HPDE6-E6E7 (cell line): Measurements from ENCODE around the gene SEC23IP.
A peak's percentile ranks its signal among the peaks of the same experiment; 100 is the strongest.
"Not testable (repeated sequence)": the region's sequence is repeated elsewhere in the genome, so short reads cannot be mapped to it uniquely, and the experiment has no call there.

Experiments
- DNase-seq: peaks from one replicate; pipeline ENCODE4 v3.0.0; 2011; ENCODE audit warnings: missing footprints; ENCODE audit errors: extremely low spot score

Gene SEC23IP

DNA sequence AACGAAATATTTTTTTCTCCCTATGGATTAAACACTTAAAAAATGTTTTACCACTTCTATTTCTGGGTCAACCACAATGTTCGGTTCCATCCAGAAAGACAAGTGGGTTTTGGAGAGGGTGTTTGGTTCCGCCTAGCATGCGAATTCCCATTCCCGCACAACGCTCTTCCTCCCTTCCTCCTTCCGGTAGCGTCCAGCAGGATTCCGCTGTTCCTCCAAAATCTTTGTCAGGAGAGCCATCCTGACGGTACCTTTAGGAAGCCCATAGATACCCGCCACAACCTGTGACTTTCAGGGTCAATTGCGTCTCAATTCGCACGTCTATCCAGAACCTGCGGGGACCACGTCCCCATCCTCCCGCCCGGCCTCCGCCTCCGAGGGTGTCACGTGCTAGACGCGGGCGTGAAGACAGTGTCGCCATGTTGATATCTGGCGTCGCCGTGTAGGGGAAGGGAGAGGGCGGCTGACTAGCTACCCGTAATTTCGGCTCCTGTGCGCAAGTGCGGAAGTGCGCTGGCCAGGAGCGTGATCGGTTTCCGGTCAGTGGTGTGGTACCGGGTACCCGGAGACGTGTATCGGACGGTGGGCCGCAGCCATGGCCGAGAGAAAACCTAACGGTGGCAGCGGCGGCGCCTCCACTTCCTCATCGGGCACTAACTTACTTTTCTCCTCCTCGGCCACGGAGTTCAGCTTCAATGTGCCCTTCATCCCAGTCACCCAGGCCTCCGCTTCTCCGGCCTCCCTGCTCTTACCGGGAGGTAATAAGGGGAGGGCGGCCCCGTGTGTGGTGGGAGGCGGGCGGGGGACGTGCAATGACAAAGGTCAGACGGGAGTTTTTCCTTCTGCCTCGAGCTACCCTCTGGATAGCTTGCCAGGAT lies at the start of gene SEC23IP:
SEC23IP (plus strand) TSS at position 543 of the 878 bp plus-strand sequence; CDS start at position 596, 53 bp downstream.
- DNase-seq = peak; percentile 91

DNA sequence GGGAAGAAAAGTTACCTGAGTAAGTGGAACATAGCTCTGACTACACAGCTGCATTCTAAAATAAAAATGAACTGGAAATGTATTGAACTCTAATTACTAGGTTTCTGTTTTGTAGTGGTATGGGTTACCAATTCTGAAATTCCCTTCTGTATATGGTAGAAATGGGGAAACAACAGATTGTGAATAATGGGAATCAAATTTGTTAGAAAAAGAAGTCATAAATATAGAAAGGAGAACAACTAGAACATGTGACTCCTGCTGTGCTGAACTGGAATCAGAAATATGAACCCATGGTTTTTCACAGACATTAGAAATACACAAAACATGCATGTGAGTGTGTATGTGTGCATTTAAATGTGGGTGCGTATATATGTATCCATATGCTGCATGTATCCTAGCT lies 46.9 kb upstream of the SEC23IP start:
- no peak for DNase-seq

DNA sequence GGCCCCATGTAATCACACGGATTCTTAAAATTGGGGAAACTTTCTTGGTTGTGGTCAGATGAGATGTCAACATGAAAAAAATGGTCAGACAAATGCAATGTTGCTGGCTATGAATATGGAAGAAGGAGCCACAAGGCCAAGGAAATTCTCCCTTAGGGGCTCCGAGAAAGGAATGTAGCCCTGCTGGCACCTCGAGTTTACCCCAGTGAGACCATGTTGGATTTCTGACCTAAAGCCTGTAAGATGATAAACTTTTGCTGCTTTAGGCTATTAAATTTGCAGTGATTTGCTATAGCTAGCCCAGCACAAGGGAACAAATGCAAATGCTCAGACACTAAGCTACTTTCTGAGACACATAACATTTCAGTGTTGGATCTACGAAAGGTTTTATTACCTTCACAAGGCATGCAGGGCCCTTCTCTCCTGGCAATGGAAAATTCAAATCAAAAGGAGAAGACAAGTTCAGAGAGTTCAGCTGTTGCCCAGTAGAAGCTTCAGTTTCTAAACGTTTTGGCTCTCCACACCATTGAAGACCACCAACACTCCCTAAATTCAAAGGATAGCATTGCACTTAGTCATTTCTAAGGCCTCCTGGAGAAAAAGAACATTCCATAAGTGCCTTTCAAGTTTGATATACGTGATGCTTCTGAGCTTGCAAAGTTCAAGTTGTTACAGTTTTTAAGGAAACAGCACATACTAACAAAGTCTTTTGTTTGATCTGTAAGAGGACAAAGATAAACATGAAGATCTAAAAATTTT lies 43.3 kb upstream of the SEC23IP start:
- DNase-seq = no peak

GRCh38 chr10:119849944-119850343 lies 42.6 kb upstream of the SEC23IP start:
- DNase-seq = no peak

DNA sequence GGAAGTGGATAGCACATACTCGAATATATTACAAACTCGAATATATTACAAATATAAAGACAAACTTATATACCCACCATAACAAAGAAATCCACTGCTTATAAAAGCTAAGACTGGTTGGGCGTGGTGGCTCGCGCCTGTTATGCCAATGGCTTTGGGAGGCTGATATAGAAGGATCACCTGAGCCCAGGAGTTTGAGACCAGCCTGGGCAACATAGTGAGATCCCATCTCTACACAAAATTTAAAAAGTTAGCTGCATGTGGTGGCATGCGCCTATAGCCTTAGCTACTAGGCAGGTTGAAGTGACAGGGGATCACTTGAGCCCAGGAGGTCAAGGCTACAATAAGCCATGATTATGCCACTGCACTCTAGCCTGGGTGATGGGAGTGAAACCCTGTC lies 40.3 kb upstream of the SEC23IP start:
- DNase-seq = no peak

DNA sequence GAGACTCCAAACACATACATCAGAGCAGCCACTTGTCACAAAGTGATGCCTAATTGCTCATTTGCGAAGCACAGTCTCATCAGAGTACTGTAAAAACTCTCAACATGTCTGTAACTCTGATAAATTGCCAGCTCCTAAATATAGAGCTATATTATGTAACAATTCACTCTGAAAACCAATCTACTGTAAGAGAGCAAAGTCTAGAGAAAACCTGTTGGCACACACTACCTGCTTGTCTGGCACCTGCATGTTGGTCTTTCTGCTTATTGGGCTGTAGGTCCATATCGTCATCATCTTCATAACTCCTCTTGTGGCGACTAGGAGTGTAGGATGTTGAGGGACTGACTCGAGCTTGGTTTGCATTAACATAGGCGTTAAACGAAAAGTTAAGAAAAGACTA lies 39.7 kb upstream of the SEC23IP start:
- no peak for DNase-seq

DNA sequence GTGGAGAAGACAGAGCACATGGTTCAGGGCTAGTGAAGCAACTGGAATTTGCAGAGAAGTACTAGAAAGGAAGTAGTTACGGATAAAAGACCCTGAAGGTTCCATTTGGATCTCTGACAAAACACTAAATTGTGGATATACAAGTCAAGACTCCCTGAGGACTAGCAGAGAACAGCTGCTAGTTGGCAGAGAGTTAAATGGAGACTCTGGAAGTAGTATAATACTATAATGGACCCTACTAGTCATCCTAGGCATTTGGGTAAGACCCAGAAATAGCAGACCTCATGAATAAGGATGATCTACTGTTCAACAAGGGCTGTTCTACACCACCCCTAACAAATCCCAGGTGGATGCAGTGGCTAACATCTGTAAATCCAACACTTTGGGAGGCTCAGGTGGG lies 39.0 kb upstream of the SEC23IP start:
- DNase-seq = no peak

- no peak for DNase-seq
Observed at GRCh38 chr10:119858063-119858462, 34.5 kb upstream of the SEC23IP start.

DNA sequence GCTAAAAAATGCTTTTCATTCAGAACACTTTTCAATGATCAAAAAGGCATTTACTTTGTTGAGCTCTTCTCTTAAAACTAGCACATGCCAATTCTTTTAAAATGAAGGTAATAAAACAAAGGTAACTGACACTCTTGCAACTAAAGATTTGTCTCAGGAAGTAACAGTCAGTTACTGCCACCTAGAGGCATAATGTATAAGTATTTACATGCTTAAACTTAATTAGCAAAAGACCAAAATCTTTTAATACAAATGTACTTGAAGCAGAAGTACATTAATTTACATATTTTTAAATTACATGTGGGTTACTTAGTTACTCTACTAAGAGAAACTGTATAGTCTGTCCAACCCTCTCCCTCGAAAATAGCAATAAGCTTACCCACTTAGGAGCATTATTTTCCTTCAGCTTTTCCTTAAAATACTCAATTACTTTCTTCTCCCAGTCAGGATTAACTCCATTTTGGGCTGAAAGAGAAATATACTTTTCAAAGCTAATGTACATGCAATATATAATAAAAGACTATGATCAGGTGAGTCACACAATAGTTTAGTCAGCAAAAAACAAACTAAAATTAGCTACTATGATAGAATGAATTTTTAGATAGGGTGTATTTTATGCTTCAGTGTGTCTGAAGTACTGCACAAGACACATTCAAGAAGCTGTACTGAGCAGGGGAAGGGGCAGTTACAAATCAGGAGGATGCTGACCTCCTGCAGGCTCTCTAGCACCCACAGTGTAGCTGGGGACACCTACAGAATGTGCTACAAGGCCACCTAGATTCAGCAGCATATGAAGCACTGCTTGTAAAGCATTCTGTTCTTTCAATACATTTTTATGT lies 32.9 kb upstream of the SEC23IP start:
- no peak for DNase-seq

DNA sequence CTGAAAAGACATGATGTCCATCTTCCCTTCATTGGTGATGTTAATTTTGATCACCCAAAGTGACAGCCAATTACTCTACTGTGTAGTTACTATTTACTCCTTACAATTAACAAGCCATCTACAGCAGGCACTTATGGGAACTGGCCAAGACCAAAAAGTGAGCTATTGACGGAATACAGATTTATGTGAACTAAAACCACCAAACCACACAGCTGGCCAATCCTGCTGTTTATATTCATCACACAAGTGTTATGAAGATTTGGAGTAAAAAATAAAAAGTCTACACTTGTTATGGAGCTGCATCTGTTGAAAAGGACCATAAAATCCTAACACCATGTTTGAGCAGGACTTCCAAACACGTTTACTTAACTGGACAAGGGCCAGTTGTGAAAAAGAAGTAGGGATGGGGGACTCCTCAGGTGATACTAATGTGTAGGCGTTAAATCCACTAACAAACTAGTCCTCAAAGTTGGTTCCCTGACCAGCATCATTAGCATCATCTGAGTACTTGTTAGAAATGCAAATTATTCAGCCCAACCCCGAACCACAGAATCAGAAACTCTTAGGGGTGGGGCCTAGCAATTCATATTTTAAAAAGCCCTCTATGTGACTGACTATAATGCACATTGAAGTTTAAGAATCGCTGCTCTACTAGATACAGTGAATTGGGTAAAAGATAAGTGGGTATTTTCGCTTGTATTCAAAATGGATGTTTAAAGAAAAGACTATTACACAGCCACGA lies 31.5 kb upstream of the SEC23IP start:
- DNase-seq = no peak

GRCh38 chr10:119862524-119862923 lies 30.0 kb upstream of the SEC23IP start:
- DNase-seq = no peak

DNA sequence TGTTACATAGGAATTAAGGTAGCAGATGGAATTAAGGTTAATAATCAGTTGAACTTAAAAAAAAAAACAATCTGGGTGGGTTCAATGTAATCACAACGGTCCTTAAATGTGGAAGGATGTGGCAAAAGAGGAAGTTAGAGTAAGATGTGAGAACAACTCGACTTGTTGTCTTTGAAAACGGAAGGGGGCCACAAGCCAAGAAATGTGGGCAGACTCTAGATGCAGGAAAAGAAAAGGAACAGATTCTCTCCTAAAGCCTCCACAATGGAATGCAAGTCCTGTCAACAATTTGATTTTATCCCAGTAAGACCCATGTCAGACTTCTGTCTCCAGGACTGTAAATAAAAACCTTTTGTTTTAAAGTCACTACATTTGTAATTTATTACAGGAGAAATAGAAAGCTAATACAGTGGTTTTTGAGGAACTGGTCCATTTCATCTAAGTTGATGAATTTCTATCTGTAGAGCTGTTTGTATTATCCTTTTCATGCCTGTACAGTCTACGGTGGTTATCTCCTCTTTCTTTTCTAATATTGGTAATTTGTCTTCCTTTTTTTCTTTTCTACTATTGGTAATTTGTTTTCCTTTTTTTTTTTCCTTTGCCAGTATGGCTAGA lies 28.5 kb upstream of the SEC23IP start:
- no peak for DNase-seq

DNA sequence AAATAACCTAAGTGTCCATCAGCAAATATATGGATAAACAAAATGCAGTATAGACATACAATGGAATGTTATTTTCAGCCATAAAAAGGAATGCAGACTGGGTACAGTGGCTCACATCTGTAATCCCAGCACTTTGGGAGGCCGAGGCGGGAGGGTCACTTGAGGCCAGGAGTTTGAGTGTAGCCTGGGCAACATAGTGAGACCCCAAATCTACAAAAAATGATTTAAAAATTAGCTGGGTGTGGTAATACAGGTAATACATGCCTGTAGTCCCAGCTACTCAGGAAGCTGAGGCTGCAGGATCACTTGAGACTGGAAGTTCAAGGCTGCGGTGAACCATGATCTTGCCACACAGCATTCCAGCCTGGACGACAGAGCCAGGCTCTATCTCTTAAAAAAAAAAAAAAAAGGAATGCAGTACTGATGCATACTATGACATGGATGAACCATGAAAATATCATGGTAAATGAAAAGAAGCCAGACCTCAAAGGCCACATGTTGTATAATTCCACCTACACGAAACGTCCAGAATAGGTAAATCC lies 26.8 kb upstream of the SEC23IP start:
- no peak for DNase-seq

GRCh38 chr10:119867317-119867716 lies 25.2 kb upstream of the SEC23IP start:
- no peak for DNase-seq

GRCh38 chr10:119869398-119869797 lies 23.1 kb upstream of the SEC23IP start:
- not testable (repeated sequence) for DNase-seq

- DNase-seq = no peak
Observed at GRCh38 chr10:119871881-119872609, 20.5 kb upstream of the SEC23IP start.

- no peak for DNase-seq
Observed at GRCh38 chr10:119872610-119872859, 20.0 kb upstream of the SEC23IP start, which contains the start of gene MCMBP. TSS of gene MCMBP (minus strand) at chr10:119872843. CDS start at chr10:119872584, 259 bp downstream.

DNA sequence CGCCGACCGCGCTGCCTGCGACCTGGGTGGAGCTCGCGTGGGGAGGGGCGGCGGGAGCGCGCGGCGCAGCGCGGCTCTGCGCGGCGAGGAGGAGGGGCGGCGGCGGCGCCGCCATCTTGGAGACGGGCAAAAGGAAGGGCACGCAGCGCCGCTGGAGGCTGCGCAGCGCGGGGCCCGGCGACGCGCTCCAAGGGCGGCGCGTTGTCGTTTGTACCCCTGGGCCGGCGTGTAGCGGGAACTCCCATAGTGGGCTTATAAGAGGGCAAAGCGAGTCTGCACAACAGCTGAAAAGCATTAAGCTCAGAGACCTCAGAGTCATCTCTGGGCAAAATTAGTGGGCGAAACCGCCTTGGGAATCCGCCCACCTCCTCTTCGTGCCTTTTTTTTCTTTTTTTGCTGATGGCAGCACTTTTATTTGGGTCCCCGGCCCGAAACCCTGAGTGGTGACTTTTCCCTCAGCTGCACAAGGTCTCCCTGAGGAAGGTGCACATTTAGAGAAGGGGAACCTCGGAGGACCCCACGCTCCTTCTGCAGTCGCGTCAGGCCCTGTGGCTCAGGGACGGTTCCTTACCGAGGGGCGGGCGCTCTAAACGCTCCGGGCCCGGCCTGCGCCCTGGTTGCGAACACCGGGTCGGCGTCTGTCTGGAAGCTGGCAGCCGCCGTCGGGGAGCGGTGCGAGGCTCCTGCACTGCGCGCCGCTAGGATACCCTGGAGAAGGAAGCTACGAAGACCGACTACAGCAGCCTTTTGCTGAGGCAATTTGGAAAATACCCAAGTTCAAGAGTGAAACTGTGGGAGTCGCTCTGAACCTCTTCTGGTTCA lies 19.5 kb upstream of the SEC23IP start:
- DNase-seq = no peak

GRCh38 chr10:119878524-119878923 lies 14.0 kb upstream of the SEC23IP start:
- no peak for DNase-seq
